HL-60 (cell line): ENCODE measurements around the gene FMNL2.

ENCODE experiments used
- POLR2AphosphoS5 ChIP-seq: IDR thresholded peaks from 2 replicates; pipeline ENCODE4 v1.6.1; 2012; ENCODE audit warnings: low read depth
- REST ChIP-seq: IDR thresholded peaks from 2 replicates; pipeline ENCODE4 v1.6.1; 2012; ENCODE audit warnings: low read depth; ENCODE audit not compliant: insufficient replicate concordance
- SPI1 ChIP-seq: IDR thresholded peaks from 2 replicates; pipeline ENCODE4 v1.6.1; 2012; ENCODE audit warnings: low read depth, mild to moderate bottlenecking, borderline replicate concordance
- TF ChIP-seq, protein P1 (sequence below): IDR thresholded peaks from one replicate; pipeline ENCODE4 v1.5.1; 2011; ENCODE audit warnings: low read length, control low read depth, inconsistent platforms; ENCODE audit not compliant: insufficient read depth

GRCh38 chr2:152676461-152676860 is 341.5 kb downstream of the FMNL2 start:
- TF ChIP-seq, protein P1, sequence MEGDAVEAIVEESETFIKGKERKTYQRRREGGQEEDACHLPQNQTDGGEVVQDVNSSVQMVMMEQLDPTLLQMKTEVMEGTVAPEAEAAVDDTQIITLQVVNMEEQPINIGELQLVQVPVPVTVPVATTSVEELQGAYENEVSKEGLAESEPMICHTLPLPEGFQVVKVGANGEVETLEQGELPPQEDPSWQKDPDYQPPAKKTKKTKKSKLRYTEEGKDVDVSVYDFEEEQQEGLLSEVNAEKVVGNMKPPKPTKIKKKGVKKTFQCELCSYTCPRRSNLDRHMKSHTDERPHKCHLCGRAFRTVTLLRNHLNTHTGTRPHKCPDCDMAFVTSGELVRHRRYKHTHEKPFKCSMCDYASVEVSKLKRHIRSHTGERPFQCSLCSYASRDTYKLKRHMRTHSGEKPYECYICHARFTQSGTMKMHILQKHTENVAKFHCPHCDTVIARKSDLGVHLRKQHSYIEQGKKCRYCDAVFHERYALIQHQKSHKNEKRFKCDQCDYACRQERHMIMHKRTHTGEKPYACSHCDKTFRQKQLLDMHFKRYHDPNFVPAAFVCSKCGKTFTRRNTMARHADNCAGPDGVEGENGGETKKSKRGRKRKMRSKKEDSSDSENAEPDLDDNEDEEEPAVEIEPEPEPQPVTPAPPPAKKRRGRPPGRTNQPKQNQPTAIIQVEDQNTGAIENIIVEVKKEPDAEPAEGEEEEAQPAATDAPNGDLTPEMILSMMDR, result no peak
- TF ChIP-seq REST (no peak), SPI1 (no peak), POLR2AphosphoS5 (no peak)
